ENCODE measurements around the gene PDIA5. TPM values are rescaled to one million over a fixed set of nuclear protein-coding genes. Genes with fewer than 3 reads are reported as not detected.

PDIA5 gene
- total and polyA plus RNA-seq, 2 of the 4 experiments (the other 2 are of a cell fraction): 19.4 to 42.0 TPM

GRCh38 chr3:123066896-123067688 lies at the start of gene PDIA5 (continued):
- no peak for TF ChIP-seq RFX5 (IDR thresholded peaks at IDR 0.05; ENCODE audit: low read depth, low read length)
- peak; percentile 84; the same call in 1 of the 2 replicates for TF ChIP-seq MAZ (IDR thresholded peaks at IDR 0.05; ENCODE audit: borderline replicate concordance, low read depth, low read length)
- TF ChIP-seq RCOR1 (IDR thresholded peaks at IDR 0.05; ENCODE audit: insufficient replicate concordance, low read length): no peak
- TF ChIP-seq MXI1 (IDR thresholded peaks at IDR 0.05; ENCODE audit: borderline replicate concordance, low read depth, low read length): peak; percentile 94

DNA sequence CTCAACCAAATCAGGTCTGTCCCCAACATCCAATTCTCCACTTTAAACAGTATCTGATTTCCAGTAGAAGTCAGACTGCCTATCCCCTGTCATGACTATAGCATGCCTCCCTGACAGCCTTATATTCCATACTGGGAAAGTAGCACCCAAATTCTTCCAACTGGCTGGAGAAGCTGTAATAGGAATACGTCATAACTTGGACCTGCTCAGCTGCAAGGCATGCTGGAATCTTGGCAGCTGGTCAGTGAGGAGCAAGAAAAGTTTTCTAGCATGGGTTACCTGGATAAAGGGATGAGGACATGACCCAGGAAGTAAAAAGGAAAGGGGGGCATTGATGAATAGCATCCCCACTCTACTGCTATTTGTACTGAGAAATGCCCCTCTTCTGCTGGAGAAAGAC lies 48.1 kb upstream of the PDIA5 start:
- H3K56ac ChIP-seq (ENCODE audit: extremely low read depth, insufficient read depth, low read length): no peak overlapping the region
- BruUV-seq (replicated peaks): no TSS peak
- H2AK5ac ChIP-seq (ENCODE audit: low read depth, low read length): no peak overlapping the region
- H2BK5ac ChIP-seq (ENCODE audit: low read depth, low read length, poor library complexity, severe bottlenecking): no peak overlapping the region
- no peak overlapping the region for H3K27ac ChIP-seq (ENCODE audit: insufficient read depth, low read length)
- no peaks in the 10 kb centered on the region for H4K20me1 ChIP-seq (ENCODE audit: insufficient read depth, low read length)
- H3K4ac ChIP-seq (ENCODE audit: low read depth, low read length): no peak overlapping the region
- H3K9ac ChIP-seq (ENCODE audit: low read depth, low read length): no peak overlapping the region
- no peaks in the 10 kb centered on the region for H3K79me1 ChIP-seq (ENCODE audit: low read depth in 1 of 2, low read length in 2 of 2)
- H3K4me3 ChIP-seq (ENCODE audit: insufficient read depth, low read depth, low read length): no peak overlapping the region
- in situ Hi-C loops (cut with MboI; ENCODE audit: low sequenced_read_pairs): no loop called here
- H3K36me3 ChIP-seq (ENCODE audit: control insufficient read depth, insufficient read depth, low read length): no peaks in the 10 kb centered on the region
- no peak overlapping the region for H2AK9ac ChIP-seq (replicated peaks; ENCODE audit: low read depth, low read length, poor library complexity)
- POLR2A ChIA-PET (ENCODE audit: unreplicated experiment): no interaction called here
- H3K4me2 ChIP-seq (ENCODE audit: low read depth, low read length): no peak overlapping the region
- H3K9me3 ChIP-seq (ENCODE audit: control insufficient read depth, insufficient read depth, low read length): no peaks in the 10 kb centered on the region
- dilution Hi-C loops (cut with HindIII; ENCODE audit: low sequenced_read_pairs, unreplicated experiment): no loop called here
- no peak overlapping the region for H4K91ac ChIP-seq (ENCODE audit: insufficient read depth, low read depth, low read length)
- H3K9me1 ChIP-seq (ENCODE audit: insufficient read depth, low read length): no peaks in the 10 kb centered on the region
- CTCF ChIA-PET: interaction anchor here (1.2 kb wide), 1 partner anchor 10 kb away, joined by 4 read pairs; no protein-coding TSS in a partner anchor
- H3K14ac ChIP-seq (replicated peaks; ENCODE audit: low read depth, low read length): no peak overlapping the region
- no peak overlapping the region for H2BK20ac ChIP-seq (ENCODE audit: low read depth, low read length)
- H2BK15ac ChIP-seq (ENCODE audit: low read depth, low read length): no peak overlapping the region
- H3K27me3 ChIP-seq (ENCODE audit: control insufficient read depth, insufficient read depth, low read length): peaks cover 86% of the 10 kb centered on the region
- WGBS, 2 experiments (ENCODE audit: extremely low coverage in 2 of 2, insufficient read length in 1 of 2): no CpG with 5 or more reads among the region's 1 CpG
- ATAC-seq (ENCODE audit: low read depth): no peak
- no peak overlapping the region for H4K8ac ChIP-seq (ENCODE audit: low read depth in 2 of 2, low read length in 2 of 2)
- no peak overlapping the region for H3K23ac ChIP-seq (ENCODE audit: low read depth, low read length)
- H3K18ac ChIP-seq (ENCODE audit: low read depth, low read length): no peak overlapping the region
- peak; percentile 7 for DNase-seq
- no peaks in the 10 kb centered on the region for H3K4me1 ChIP-seq (ENCODE audit: control insufficient read depth, insufficient read depth, low read length)
- no peak overlapping the region for H4K5ac ChIP-seq (ENCODE audit: low read depth, low read length)
- H2AFZ ChIP-seq (replicated peaks; ENCODE audit: low read length, poor library complexity): no peak overlapping the region
- no peak overlapping the region for H2BK120ac ChIP-seq (ENCODE audit: low read depth, low read length)
- intact Hi-C loops (cut with micrococcal nuclease): no loop called here
- TF ChIP-seq, protein P1, sequence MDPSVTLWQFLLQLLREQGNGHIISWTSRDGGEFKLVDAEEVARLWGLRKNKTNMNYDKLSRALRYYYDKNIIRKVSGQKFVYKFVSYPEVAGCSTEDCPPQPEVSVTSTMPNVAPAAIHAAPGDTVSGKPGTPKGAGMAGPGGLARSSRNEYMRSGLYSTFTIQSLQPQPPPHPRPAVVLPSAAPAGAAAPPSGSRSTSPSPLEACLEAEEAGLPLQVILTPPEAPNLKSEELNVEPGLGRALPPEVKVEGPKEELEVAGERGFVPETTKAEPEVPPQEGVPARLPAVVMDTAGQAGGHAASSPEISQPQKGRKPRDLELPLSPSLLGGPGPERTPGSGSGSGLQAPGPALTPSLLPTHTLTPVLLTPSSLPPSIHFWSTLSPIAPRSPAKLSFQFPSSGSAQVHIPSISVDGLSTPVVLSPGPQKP (IDR thresholded peaks at IDR 0.05; ENCODE audit: borderline replicate concordance, low read depth, low read length): no peak
- TF ChIP-seq SMC3 (IDR thresholded peaks at IDR 0.05; ENCODE audit: low read depth, low read length) (no peak), RAD21 (IDR thresholded peaks at IDR 0.05; ENCODE audit: low read length) (no peak), CHD1 (IDR thresholded peaks at IDR 0.05; ENCODE audit: low read depth, low read length) (no peak), MAFK (IDR thresholded peaks at IDR 0.05; ENCODE audit: low read depth, low read length) (no peak), CEBPB (IDR thresholded peaks at IDR 0.05; ENCODE audit: low read depth, low read length) (no peak), MAZ (IDR thresholded peaks at IDR 0.05; ENCODE audit: borderline replicate concordance, low read depth, low read length) (no peak), MXI1 (IDR thresholded peaks at IDR 0.05; ENCODE audit: borderline replicate concordance, low read depth, low read length) (no peak), NFE2L2 (IDR thresholded peaks at IDR 0.05; ENCODE audit: low read depth, low read length) (no peak), RFX5 (IDR thresholded peaks at IDR 0.05; ENCODE audit: low read depth, low read length) (no peak), BHLHE40 (IDR thresholded peaks at IDR 0.05; ENCODE audit: low read depth, low read length) (no peak), POLR2A (IDR thresholded peaks at IDR 0.05; ENCODE audit: low read depth, low read length) (no peak), CTCF (conservative IDR thresholded peaks at IDR 0.05; ENCODE audit: low read depth, low read length) (no peak)
